ENCODE measurements around the gene SPECC1.

DNA sequence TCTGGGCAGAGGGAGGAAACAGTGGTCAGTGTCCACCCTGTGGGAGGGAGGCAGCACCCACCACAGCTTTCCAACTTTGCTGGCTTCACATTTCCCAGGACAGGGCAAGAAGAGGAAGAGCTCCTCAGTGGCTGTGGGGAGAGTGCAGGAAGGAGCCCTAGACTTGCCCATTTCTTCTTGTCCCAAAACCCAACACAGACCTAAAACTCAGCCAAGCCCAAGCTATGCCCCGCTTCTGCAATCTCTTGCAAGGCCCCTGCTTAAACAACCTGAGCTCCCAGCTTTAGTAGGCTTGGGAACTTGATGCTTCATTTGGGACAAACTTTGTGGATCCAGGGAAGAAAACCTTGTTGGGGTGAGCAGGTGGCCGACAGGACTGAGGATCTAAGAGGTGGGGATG is 284.3 kb downstream of the SPECC1 start:
- TF ChIP-seq POLR2A (IDR thresholded peaks at IDR 0.05; ENCODE audit: low read depth, low read length) (no peak), POLR2AphosphoS5 (IDR thresholded peaks at IDR 0.05; ENCODE audit: insufficient read depth, low read depth, low read length) (no peak), EZH2 (IDR thresholded peaks at IDR 0.05; ENCODE audit: borderline replicate concordance, low read depth, low read length, severe bottlenecking) (no peak), GATA2 (IDR thresholded peaks at IDR 0.05; ENCODE audit: insufficient read depth, insufficient read length, low read depth, low read length) (no peak), MYC (IDR thresholded peaks at IDR 0.05; ENCODE audit: low read depth, low read length) (no peak), FOS (IDR thresholded peaks at IDR 0.05; ENCODE audit: borderline replicate concordance, insufficient read depth, low read length) (no peak)
- TF ChIP-seq, protein P1, sequence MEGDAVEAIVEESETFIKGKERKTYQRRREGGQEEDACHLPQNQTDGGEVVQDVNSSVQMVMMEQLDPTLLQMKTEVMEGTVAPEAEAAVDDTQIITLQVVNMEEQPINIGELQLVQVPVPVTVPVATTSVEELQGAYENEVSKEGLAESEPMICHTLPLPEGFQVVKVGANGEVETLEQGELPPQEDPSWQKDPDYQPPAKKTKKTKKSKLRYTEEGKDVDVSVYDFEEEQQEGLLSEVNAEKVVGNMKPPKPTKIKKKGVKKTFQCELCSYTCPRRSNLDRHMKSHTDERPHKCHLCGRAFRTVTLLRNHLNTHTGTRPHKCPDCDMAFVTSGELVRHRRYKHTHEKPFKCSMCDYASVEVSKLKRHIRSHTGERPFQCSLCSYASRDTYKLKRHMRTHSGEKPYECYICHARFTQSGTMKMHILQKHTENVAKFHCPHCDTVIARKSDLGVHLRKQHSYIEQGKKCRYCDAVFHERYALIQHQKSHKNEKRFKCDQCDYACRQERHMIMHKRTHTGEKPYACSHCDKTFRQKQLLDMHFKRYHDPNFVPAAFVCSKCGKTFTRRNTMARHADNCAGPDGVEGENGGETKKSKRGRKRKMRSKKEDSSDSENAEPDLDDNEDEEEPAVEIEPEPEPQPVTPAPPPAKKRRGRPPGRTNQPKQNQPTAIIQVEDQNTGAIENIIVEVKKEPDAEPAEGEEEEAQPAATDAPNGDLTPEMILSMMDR (IDR thresholded peaks at IDR 0.05; ENCODE audit: extremely low read depth in 1 of 2, insufficient read depth in 1 of 2, low read depth in 1 of 2, low read length in 2 of 2), result no peak
- TF ChIP-seq, protein P2, sequence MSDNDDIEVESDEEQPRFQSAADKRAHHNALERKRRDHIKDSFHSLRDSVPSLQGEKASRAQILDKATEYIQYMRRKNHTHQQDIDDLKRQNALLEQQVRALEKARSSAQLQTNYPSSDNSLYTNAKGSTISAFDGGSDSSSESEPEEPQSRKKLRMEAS (IDR thresholded peaks at IDR 0.05; ENCODE audit: insufficient read depth, insufficient read length), result no peak
